GM12872 (cell line): ENCODE data around the gene TLR6.

ENCODE experiments used
- TF ChIP-seq, protein P1 (sequence below): IDR thresholded peaks from 3 replicates; pipeline ENCODE4 v1.5.1; 2011; ENCODE audit warnings: low read depth, mild to moderate bottlenecking, low read length, moderate library complexity; ENCODE audit not compliant: insufficient read depth

The TLR6 gene

DNA sequence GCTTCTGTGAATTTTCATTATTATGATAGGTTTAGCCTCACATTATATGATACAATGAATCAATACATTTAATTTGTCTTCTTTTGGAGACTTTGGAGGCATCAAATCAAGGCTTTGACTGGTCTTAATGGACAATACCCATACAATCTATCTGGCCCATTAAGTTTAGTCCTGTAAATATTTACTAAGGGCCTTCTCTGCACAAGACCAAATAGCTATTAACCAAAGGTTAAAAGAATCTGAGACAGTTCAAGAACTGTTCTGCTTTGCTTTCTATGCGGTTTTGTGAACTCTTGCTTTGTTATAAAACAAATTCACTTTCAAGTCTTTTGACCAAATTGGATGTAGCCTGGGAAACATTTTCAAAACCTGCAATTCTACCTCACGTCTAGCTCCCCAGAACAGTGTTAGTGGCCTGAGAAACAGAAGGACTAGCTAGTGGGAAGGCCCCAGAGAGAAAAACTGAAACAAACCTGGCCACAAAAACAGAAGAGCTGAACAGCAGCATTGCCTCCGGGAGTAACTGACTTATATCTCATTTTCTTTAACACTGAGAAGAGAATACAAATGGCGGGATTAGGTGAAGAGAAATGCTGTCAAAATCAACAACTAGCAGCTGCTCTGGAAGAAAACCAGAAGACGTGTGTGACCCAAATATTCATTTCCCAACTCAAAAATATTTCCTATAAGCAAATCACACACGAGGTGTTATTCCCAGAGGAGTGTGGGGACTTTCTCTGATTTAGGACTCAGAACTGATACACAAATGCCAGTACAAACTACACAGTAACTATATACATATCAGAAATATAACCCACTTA is 52.6 kb downstream of the TLR6 start:
- TF ChIP-seq, protein P1, sequence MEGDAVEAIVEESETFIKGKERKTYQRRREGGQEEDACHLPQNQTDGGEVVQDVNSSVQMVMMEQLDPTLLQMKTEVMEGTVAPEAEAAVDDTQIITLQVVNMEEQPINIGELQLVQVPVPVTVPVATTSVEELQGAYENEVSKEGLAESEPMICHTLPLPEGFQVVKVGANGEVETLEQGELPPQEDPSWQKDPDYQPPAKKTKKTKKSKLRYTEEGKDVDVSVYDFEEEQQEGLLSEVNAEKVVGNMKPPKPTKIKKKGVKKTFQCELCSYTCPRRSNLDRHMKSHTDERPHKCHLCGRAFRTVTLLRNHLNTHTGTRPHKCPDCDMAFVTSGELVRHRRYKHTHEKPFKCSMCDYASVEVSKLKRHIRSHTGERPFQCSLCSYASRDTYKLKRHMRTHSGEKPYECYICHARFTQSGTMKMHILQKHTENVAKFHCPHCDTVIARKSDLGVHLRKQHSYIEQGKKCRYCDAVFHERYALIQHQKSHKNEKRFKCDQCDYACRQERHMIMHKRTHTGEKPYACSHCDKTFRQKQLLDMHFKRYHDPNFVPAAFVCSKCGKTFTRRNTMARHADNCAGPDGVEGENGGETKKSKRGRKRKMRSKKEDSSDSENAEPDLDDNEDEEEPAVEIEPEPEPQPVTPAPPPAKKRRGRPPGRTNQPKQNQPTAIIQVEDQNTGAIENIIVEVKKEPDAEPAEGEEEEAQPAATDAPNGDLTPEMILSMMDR = no peak

DNA sequence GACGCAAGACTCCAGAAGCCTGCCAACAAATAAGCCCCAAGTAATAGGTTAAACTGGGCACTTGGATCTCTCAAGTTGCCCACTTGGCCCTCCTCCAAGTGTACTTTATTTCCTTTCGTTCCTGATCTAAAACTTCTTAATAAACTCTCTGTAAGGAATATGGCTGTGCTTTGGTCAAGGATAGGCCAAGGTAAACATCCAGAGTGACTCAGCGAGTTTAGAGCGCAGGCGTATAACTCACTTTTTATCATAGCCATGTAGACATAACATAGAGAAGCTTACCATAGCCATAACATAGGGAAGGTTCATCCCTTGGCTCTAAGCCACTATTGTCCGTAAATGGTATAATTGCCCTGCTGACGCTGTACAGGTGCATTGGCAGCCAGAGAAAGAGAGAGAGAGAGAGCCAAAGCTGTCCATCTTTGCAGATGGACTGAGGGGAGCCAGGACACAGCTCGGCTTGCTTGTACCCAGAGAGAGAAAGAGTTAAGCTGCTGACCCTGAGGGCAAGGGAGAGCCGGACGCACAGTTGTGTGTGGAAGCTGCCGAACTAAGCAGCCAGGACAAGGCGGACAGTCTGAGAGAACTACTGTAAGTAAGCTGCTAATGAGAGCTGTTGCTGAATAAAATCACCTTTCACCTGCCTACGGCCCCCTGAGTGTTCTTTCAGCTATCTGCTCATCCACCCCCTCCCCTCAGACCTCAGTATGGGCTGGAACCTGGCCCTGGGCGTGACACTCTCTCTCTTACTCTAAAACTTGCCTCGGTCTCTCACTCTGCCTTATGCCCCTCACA is 53.9 kb downstream of the TLR6 start:
- TF ChIP-seq, protein P1 = no peak

DNA sequence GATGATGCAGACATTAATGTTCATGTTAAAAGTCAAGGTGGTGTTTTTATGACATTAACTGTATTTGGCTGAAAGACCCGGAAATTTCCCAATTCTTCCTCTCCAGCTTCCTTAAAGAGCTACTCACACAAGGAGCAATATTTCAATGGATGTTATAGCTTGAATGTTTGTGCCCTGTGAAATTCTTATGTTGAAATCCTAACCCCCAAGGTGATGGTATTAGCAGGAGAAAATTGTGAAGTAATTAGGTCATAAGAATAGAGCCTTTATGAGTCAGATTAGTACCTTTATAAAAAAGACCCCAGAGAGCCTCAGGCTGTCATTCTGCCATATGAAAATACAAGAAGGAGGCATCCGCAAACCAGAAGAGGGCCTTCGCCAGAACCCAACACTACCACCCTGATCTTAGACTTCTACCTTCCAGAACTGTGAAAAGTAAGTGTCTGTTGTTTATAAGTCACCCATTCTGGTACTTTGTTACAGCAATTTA is 55.6 kb downstream of the TLR6 start:
- TF ChIP-seq, protein P1 = no peak

DNA sequence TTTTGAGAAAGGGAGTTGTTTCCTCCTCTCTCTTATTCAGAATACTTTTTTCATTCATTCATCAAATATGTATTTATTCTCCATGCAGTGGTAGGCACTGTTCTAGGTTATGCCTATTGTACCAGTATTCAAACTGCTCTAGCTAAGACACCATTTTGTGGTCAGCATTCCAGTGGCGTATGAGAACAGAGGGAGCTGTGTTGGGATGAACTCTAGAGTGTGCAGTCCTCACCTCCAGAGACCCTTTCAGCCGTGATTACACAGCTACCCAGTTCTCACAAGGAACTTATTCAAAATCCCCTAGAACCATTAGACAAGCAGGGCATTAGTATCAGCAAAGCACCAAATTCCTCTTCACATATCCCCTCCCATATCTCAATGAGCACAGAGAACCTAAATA is 56.3 kb downstream of the TLR6 start:
- TF ChIP-seq, protein P1 = no peak

DNA sequence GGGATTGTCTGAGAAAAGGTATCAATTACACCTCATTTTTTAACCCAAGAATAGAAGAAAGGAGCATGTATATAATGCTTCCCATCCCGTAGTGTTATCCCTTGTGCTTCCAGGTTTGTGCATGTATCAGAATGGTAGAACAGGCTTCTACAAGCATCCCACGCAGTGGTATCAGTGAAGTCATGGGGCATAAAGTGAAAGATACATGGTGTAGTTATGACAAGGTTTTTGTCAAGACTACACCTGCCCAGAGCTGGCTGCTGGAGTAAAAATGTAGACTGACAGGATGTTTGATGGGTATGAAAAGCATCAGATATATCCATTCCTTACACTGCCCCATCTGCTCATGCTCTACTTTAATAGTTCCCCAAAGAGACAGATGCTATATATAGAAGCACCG is 61.5 kb downstream of the TLR6 start:
- TF ChIP-seq, protein P1 = no peak

DNA sequence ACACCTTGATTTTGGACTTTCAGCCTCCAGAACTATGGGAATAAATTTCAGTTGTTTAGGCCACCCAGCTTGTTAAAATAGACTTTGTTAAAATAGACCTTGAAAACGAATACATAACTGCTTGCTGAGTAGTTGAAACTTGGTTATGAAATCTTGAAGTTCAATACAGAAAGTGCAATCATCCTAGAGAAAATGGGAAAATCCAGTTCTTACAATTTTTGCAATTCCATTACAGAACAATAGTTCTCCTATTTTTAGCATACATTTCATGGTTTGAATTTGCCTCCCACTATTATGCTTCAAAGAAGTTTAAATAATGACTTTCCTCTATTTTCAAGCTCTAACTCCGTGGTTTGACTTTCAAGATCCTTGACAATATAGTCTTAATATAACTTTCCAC is 62.6 kb downstream of the TLR6 start:
- TF ChIP-seq, protein P1 = no peak

DNA sequence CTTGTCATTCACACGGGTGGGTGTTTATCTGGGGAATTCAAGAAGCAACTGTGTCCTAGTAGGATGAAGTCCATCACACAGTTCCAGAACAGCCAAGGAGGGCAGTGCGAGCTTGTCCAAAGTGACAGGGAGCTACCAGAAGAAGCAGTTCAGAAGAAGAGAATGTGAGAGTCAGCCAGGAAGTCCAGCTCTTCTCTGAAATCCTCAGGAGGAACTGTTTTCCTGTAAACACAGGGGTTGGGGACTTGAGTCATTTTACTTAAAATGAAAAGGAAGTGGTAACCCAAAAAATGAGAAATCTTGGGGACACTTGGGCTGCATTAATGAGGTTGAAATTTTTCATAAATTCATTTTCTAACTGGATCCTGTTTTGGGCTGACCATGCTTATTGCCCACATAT is 65.6 kb downstream of the TLR6 start:
- TF ChIP-seq, protein P1 = no peak
